ENCODE data around the gene PRMT1. TPM values are rescaled to one million over a fixed set of nuclear protein-coding genes. Genes with fewer than 3 reads are reported as not detected.

PRMT1 gene
- polyA plus RNA-seq, 1 of the 3 experiments (the other 2 are of a cell fraction), result 789 TPM

DNA sequence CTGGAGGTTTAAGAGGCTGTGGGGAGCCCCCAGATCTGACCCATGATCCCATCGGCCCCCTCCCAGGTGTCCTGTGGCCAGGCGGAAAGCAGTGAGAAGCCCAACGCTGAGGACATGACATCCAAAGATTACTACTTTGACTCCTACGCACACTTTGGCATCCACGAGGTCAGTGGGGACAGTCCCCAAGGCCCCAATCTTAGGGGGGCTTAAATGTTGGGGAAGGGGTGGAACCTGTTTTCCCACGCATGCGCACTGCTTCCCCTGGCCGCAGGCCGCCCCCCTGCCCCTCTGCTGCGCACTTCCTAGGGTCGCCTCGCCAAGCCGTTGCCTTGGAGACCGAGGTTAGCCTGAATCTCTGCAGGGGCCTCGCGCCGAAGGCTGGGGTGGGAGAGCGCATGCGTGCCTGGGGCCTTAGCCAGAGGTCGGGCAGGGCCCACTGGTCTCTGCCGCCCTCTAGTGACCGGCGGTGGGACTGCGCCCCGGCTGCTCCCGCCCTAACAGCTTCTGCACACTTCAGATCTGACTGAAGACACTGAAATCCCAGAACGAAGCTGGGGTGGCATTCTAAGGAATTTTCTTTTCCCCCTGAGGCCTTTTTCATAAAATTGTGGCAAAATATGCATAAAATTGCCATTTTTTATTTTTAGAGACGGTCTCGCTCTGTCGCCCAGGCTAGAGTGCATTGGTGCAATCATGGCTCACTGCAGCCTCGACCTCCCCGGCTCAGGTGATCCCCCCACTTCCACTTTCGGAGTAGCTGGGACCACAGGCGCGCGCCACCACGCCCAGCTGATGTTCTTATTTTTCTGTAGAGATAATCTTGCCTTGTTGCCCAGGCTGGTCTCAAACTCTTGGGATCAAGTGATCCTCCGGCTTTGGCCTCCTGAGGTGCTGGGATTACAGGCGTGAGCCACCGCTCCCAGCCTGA, 3.6 kb downstream of the PRMT1 start:
- Histone ChIP-seq H4K20me1 (ENCODE audit: insufficient read depth) (peaks cover 59% of the 10 kb centered on the region), H3K9ac (no peak overlapping the region), H3K4me1 (ENCODE audit: control insufficient read depth in 1 of 2, insufficient read depth in 2 of 2, low read depth in 1 of 2, low read length in 1 of 2) (peaks cover 20 to 25% of the 10 kb centered on the region in 2 experiments; a peak in 3 of 4 replicates), H3K9me2 (no peaks in the 10 kb centered on the region), H3K27ac (ENCODE audit: low read depth in 2 of 2, low read length in 1 of 2) (peak overlapping the region; percentile 36 to 42; a peak in 2 of 4 replicates), H3K4me3 (ENCODE audit: low read depth in 2 of 2, low read length in 1 of 2) (peak overlapping the region in 1 of 2 experiments; percentile 45; a peak in 1 of 4 replicates), H3F3A (replicated peaks; ENCODE audit: insufficient read depth) (peaks cover 10% of the 10 kb centered on the region), H3K36me3 (replicated peaks in 1 of 2; ENCODE audit: control insufficient read depth in 1 of 2, insufficient read depth in 2 of 2, low read length in 1 of 2) (peaks cover 33 to 35% of the 10 kb centered on the region in 2 experiments), H3K9me3 (no peaks in the 10 kb centered on the region), H3K4me2 (peak overlapping the region; percentile 74), H3K79me2 (ENCODE audit: insufficient read depth) (peaks cover 61% of the 10 kb centered on the region), H2AFZ (ENCODE audit: low read depth) (no peak overlapping the region), H3K27me3 (ENCODE audit: insufficient read depth) (no peaks in the 10 kb centered on the region)
- peak; percentile 96 for DNase-seq
- 61% methylated on average over 20 of the region's 40 CpGs for WGBS (ENCODE audit: low lambda C conversion rate)
- ChIA-PET CTCF (interaction anchor here (0.6 to 2.6 kb wide), 24 partner anchors 8 to 201 kb away, joined by 3 to 35 read pairs (median 3); partner anchors contain the start of genes ADM5, CPT1C, FUZ and PRR12), POLR2A (no interaction called here)
- TF ChIP-seq JUND (IDR thresholded peaks at IDR 0.05), result no peak
- no peak for TF ChIP-seq TEAD4 (IDR thresholded peaks at IDR 0.05; ENCODE audit: borderline replicate concordance, insufficient read depth)
- TF ChIP-seq, protein P1, sequence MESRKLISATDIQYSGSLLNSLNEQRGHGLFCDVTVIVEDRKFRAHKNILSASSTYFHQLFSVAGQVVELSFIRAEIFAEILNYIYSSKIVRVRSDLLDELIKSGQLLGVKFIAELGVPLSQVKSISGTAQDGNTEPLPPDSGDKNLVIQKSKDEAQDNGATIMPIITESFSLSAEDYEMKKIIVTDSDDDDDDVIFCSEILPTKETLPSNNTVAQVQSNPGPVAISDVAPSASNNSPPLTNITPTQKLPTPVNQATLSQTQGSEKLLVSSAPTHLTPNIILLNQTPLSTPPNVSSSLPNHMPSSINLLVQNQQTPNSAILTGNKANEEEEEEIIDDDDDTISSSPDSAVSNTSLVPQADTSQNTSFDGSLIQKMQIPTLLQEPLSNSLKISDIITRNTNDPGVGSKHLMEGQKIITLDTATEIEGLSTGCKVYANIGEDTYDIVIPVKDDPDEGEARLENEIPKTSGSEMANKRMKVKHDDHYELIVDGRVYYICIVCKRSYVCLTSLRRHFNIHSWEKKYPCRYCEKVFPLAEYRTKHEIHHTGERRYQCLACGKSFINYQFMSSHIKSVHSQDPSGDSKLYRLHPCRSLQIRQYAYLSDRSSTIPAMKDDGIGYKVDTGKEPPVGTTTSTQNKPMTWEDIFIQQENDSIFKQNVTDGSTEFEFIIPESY (IDR thresholded peaks at IDR 0.05; ENCODE audit: borderline replicate concordance, low read depth), result no peak
- TF ChIP-seq RAD21 (IDR thresholded peaks at IDR 0.05; ENCODE audit: low read length), result peak; percentile 68
- TF ChIP-seq, protein P2, sequence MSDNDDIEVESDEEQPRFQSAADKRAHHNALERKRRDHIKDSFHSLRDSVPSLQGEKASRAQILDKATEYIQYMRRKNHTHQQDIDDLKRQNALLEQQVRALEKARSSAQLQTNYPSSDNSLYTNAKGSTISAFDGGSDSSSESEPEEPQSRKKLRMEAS (IDR thresholded peaks at IDR 0.05; ENCODE audit: low read depth), result peak; percentile 55
- no peak for TF ChIP-seq GATA2 (CRISPR knock-in tag; IDR thresholded peaks at IDR 0.05)
- TF ChIP-seq MEF2A (IDR thresholded peaks at IDR 0.05; ENCODE audit: borderline replicate concordance, low read depth), result no peak
- TF ChIP-seq CHD2 (IDR thresholded peaks at IDR 0.05; ENCODE audit: low read length, partially characterized antibody), result no peak
- TF ChIP-seq NFIC (IDR thresholded peaks at IDR 0.05; ENCODE audit: borderline replicate concordance), result no peak
- TF ChIP-seq, protein P3, sequence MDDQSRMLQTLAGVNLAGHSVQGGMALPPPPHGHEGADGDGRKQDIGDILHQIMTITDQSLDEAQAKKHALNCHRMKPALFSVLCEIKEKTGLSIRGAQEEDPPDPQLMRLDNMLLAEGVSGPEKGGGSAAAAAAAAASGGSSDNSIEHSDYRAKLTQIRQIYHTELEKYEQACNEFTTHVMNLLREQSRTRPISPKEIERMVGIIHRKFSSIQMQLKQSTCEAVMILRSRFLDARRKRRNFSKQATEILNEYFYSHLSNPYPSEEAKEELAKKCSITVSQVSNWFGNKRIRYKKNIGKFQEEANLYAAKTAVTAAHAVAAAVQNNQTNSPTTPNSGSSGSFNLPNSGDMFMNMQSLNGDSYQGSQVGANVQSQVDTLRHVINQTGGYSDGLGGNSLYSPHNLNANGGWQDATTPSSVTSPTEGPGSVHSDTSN (IDR thresholded peaks at IDR 0.05), result no peak
- TF ChIP-seq ELF1 (IDR thresholded peaks at IDR 0.05), result no peak
- no peak for TF ChIP-seq RXRA (IDR thresholded peaks at IDR 0.05; ENCODE audit: borderline replicate concordance, low read depth)
- TF ChIP-seq, protein P4, sequence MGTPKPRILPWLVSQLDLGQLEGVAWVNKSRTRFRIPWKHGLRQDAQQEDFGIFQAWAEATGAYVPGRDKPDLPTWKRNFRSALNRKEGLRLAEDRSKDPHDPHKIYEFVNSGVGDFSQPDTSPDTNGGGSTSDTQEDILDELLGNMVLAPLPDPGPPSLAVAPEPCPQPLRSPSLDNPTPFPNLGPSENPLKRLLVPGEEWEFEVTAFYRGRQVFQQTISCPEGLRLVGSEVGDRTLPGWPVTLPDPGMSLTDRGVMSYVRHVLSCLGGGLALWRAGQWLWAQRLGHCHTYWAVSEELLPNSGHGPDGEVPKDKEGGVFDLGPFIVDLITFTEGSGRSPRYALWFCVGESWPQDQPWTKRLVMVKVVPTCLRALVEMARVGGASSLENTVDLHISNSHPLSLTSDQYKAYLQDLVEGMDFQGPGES (IDR thresholded peaks at IDR 0.05; ENCODE audit: low read depth, low read length), result no peak
- TF ChIP-seq EP300 (IDR thresholded peaks at IDR 0.05; ENCODE audit: borderline replicate concordance in 1 of 2, low read depth in 1 of 2, low read length in 1 of 2), result no peak
- TF ChIP-seq FOSL2 (IDR thresholded peaks at IDR 0.05; ENCODE audit: borderline replicate concordance, low read depth), result no peak
- TF ChIP-seq TCF12 (IDR thresholded peaks at IDR 0.05), result no peak
- no peak for TF ChIP-seq POLR2AphosphoS5 (IDR thresholded peaks at IDR 0.05; ENCODE audit: low read depth, low read length)
- TF ChIP-seq SIN3A (IDR thresholded peaks at IDR 0.05; ENCODE audit: borderline replicate concordance, low read depth, low read length), result peak; percentile 44; the same call in 1 of the 2 replicates
- TF ChIP-seq RFX5 (IDR thresholded peaks at IDR 0.05; ENCODE audit: low read length), result no peak
- TF ChIP-seq, protein P5, sequence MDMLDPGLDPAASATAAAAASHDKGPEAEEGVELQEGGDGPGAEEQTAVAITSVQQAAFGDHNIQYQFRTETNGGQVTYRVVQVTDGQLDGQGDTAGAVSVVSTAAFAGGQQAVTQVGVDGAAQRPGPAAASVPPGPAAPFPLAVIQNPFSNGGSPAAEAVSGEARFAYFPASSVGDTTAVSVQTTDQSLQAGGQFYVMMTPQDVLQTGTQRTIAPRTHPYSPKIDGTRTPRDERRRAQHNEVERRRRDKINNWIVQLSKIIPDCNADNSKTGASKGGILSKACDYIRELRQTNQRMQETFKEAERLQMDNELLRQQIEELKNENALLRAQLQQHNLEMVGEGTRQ (IDR thresholded peaks at IDR 0.05; ENCODE audit: borderline replicate concordance, low read depth, low read length), result no peak
- TF ChIP-seq, protein P6, sequence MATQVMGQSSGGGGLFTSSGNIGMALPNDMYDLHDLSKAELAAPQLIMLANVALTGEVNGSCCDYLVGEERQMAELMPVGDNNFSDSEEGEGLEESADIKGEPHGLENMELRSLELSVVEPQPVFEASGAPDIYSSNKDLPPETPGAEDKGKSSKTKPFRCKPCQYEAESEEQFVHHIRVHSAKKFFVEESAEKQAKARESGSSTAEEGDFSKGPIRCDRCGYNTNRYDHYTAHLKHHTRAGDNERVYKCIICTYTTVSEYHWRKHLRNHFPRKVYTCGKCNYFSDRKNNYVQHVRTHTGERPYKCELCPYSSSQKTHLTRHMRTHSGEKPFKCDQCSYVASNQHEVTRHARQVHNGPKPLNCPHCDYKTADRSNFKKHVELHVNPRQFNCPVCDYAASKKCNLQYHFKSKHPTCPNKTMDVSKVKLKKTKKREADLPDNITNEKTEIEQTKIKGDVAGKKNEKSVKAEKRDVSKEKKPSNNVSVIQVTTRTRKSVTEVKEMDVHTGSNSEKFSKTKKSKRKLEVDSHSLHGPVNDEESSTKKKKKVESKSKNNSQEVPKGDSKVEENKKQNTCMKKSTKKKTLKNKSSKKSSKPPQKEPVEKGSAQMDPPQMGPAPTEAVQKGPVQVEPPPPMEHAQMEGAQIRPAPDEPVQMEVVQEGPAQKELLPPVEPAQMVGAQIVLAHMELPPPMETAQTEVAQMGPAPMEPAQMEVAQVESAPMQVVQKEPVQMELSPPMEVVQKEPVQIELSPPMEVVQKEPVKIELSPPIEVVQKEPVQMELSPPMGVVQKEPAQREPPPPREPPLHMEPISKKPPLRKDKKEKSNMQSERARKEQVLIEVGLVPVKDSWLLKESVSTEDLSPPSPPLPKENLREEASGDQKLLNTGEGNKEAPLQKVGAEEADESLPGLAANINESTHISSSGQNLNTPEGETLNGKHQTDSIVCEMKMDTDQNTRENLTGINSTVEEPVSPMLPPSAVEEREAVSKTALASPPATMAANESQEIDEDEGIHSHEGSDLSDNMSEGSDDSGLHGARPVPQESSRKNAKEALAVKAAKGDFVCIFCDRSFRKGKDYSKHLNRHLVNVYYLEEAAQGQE (IDR thresholded peaks at IDR 0.05; ENCODE audit: low read depth, low read length), result no peak
- TF ChIP-seq YY1 (IDR thresholded peaks at IDR 0.05; ENCODE audit: low read depth), result no peak

Measured in SK-N-SH (cell line).